Stimulated activated CD8-positive, alpha-beta memory T cell treated with anti-CD3 and anti-CD28 coated beads, Interleukin-15, amount 100 ng/mL, for 24 hours (primary cell): ENCODE data around the gene DNM3.
"Not testable (repeated sequence)": the region's sequence is repeated elsewhere in the genome, so short reads cannot be mapped to it uniquely, and the experiment has no call there.

Source experiments
- DNase-seq: peaks from one replicate; pipeline ENCODE4 v3.0.0-alpha.2; 2020; ENCODE audit warnings: low read depth

DNM3 gene

DNA sequence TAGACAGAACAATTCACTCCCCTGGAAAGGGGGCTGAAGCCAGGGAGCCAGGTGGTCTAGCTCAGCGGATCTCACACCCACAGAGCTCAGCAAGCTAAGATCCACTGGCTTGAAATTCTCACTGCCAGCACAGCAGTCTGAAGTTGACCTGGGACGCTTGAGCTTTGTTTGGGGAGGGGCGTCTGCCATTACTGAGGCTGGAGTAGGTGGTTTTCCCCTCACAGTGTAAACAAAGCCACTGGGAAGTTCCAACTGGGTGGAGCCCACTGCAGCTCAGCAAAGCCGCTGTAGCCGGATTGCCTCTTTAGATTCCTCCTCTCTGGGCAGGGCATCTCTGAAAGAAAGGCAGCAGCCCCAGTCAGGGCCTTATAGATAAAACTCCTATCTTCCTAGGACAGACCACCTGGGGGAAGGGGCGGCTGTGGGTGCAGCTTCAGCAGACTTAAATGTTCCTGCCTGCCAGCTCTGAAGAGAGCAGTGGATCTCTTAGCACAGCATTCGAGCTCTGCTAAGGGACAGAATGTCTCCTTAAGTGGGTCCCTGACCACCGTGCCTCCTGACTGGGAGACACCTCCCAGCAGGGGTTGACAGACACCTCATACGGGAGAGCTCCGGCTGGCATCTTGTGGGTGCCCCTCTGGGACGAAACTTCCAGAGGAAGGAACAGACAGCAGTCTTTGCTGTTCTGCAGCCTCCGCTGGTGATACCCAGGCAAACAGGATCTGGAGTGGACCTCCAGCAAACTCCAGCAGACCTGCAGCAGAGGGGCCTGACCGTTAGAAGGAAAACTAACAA, 183.8 kb downstream of the DNM3 start:
- DNase-seq, result not testable (repeated sequence)

DNA sequence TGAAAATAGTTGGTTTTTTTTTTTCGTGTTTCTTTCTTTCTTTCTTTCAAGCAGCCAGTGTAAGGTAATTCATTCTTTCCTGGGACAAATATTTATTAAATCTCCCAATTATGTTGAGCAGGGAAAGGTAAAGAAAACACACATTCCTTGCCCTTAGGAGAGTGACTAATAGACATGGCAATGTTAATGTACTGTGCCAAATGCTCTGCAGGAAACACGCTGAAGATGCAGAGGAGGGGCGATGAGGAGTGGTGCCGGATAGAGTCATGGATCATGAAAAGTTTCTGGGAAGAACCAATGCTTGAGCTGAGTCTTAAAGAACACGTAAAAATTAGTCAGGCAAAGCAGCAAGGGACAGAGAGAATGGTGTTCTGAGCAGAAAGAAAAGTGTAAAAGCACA, 199.2 kb downstream of the DNM3 start:
- DNase-seq, result no peak

DNA sequence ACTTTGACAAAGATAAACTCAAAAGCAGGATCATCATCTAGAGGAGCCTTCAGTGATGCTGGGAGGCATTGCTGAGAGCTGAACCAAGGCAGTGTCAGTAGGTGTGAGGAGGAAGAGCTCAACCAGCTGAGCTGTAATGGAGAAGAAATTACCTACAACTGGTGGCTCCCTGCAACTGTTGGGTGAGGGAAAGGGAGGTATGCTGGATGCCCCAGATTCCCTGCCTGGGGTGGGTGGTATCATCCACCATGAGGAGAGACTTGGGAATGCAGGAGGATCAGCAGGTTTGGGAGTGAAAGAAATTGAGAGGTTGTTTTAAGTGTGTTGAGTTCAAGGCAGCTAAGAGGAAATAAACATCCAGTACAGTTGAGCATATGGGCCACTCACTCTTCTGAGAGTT, 199.8 kb downstream of the DNM3 start:
- no peak for DNase-seq

- DNase-seq, result no peak
These were observed 200.4 kb downstream of the DNM3 start for GRCh38 chr1:172041742-172042141.

GRCh38 chr1:172043900-172044299, 202.6 kb downstream of the DNM3 start:
- no peak for DNase-seq

GRCh38 chr1:172051898-172052297, 210.6 kb downstream of the DNM3 start:
- no peak for DNase-seq

GRCh38 chr1:172054172-172054571, 212.9 kb downstream of the DNM3 start:
- no peak for DNase-seq

DNA sequence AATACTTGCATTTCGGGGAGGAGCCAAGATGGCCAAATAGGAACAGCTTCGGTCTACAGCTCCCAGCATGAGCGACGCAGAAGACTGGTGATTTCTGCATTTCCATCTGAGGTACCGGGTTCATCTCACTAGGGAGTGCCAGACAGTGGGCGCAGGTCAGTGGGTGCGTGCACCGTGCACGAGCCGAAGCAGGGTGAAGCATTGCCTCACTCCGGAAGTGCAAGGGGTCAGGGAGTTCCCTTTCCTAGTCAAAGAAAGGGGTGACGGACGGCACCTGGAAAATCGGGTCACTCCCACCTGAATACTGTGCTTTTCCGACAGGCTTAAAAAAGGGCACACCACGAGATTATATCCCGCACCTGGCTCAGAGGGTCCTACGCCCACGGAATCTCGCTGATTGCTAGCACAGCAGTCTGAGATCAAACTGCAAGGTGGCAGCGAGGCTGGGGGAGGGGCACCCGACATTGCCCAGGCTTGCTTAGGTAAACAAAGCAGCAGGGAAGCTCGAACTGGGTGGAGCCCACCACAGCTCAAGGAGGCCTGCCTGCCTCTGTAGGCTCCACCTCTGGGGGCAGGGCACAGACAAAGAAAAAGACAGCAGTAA, 214.6 kb downstream of the DNM3 start:
- not testable (repeated sequence) for DNase-seq

DNA sequence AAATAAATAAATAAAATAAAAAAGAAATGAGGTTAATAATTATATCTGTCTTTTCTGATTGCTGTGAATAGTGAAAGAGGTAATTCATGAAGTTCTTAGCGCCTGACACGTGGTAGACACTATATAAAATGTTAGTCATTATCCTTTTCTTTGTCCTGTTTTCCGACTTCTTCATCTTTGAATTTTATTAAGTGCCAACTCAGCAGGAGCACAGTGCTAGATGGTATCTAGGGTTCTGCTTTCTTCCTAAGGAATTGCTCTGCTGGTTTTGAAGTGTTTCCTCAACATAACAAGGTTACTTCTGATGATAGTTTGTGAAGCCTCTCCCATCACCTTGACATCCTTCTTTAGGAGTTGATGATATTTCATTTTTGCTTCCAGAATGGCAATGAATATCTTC, 227.0 kb downstream of the DNM3 start:
- no peak for DNase-seq

GRCh38 chr1:172069051-172069450, 227.8 kb downstream of the DNM3 start:
- DNase-seq, result no peak

- DNase-seq, result no peak
These were observed 228.2 kb downstream of the DNM3 start for GRCh38 chr1:172069534-172069933.

- DNase-seq, result no peak
These were observed 228.8 kb downstream of the DNM3 start for GRCh38 chr1:172070055-172070454.

GRCh38 chr1:172071746-172072145, 230.4 kb downstream of the DNM3 start:
- DNase-seq, result no peak

DNA sequence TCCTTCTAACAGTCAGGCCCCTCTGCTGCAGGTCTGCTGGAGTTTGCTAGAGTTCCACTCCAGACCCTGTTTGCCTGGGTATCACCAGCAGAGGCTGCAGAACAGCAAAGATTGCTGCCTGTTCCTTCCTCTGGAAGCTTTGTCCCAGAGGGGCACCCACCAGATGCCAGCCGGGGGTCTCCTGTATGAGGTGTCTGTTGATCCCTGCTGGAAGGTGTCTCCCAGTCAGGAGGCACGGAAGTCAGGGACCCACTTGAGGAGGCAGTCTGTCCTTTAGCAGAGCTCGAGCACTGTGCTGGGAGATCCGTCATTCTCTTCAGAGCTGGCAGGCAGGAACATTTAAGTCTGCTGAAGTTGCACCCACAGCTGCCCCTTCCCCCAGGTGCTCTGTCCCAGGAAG, 238.6 kb downstream of the DNM3 start:
- not testable (repeated sequence) for DNase-seq

GRCh38 chr1:172083191-172083590, 241.9 kb downstream of the DNM3 start:
- DNase-seq, result no peak

GRCh38 chr1:172084876-172085275, 243.6 kb downstream of the DNM3 start:
- DNase-seq, result no peak

GRCh38 chr1:172085317-172085716, 244.0 kb downstream of the DNM3 start:
- DNase-seq, result no peak

DNA sequence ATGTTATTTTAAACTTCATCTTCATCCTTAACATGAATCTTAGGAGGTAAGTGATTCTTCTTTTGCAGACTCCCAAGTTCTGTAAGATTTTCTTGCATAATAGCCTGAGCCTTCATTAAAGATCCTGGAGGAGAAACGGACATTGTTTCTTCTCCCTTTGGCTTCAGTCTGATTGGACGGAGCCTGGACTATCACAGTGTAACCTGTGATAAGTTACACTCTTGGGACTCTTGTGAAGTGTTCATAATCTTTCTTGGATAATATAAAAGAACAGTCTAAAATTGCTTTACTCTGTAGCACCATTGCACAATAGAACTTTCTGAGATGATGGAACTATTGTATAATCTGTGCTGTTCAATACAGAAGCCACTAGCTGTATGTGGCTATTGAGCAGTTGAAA, 244.8 kb downstream of the DNM3 start:
- no peak for DNase-seq

- DNase-seq, result no peak
These were observed 247.0 kb downstream of the DNM3 start for GRCh38 chr1:172088256-172088655.

DNA sequence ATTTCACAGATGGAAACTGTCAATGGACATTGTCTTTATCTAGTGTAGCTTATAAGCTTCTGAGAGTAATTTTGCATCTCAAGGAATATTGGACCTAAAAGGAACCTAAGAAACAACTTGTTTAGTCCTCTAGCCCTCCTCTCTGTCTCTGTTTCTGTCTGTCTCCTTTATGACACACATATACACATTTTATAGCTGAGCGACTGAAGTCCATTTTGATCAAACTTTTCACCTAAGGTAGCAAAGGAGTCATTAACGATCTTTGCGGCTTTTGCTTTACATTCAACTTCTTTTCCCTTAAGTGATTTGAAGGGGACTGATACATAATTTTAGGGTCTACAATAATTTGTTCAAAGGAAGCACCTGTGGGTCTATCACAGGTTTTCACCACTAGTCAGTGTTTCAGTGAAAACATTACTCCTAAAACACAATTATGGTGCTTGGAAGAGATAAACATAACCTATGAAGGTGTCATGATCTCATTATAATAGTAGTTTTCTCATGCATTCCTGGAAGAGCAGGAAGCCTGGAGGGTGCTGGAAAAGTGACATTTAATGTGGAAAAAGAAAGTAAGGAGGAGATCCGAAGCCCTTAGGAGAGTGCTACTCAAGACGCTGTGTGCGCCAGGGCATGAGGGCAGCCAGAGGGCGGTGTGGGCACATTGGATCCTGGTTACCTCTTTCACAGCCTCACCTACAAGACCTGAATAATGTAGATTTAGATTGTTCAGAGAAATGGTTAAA, 248.6 kb downstream of the DNM3 start:
- DNase-seq, result no peak

DNA sequence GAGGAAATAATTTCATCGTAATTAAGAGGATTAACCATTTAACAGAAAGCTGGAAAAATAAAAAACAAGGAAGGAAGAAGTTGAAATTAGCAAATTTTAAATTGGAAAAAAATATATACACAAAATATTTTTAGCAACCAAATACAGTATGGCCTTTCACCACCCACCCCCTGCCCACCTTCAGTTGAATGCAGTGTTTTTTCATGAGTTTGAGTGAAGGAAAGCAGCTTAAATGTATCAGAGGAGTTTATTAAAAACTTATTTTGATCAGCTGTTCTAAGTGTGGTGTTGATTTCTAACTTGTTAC, 249.2 kb downstream of the DNM3 start:
- no peak for DNase-seq

DNA sequence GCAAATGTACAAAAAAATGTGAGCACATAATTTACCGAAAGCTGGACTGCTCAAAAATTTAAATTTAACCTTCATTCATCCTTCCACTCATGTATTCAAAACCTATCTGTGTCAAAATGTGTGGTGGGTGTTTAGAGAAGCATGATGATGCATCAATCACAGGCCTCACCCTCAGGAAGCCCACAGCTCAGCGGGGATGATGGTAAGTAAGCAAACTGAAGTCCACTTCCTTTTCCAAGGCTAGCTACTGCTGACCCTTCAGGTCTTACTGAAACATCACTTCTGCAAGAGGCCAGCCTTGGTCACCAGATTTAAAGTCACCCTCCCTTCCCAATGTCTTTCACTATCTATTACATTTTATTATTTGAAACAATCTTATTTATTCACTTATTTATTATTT, 254.5 kb downstream of the DNM3 start:
- no peak for DNase-seq

DNA sequence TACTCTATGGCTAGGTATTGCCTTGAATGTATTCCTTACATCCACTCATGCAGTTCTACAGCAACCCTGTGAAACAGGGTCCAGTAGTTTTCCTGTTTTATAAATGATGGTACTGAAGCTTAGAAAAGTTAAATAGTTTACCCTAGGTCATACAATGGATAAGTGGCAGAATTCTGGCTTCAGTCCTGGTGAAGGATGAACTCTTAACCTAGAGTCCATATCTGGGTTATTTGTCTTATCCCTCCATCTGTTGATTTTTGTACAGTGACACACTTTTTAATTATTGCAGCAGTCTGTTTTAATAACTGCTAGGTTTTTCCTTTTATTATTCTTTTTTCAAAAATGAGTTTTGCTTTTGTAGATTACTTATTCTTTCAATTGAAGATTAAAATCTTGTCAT, 263.9 kb downstream of the DNM3 start:
- no peak for DNase-seq
